A673 (cell line): ENCODE results near the gene RAD51AP1. TPM values are rescaled to one million over a fixed set of nuclear protein-coding genes. Genes with fewer than 3 reads are reported as not detected.

ENCODE experiments used
- BruUV-seq: library from RNA; stranded (reverse); fragments of 400-500 nt; replicated peaks from 2 replicates; lab custom pipeline; 2021; lab: Mats Ljungman, UMichigan
- CTCF ChIA-PET: fragments of 300-600 bp; sonication (Branson Sonifier 250); formaldehyde crosslinking; loops from one replicate; lab custom pipeline; 2022; ENCODE audit warnings: antibody characterized with exemption; lab: Charles Lee
- POLR2A ChIA-PET: fragments of 300-600 bp; sonication (Branson Sonifier 250); formaldehyde crosslinking; loops from one replicate; lab custom pipeline; 2022; ENCODE audit warnings: antibody characterized with exemption; ENCODE audit not compliant: low non-redundant PET; lab: Charles Lee
- DNase-seq: peaks from one replicate; pipeline ENCODE4 v3.0.0-alpha.2; 2015; ENCODE audit warnings: low spot score
- H3K27ac ChIP-seq: fragments of 200-600 bp; sonication (generic); 2 replicates; pipeline ENCODE4 v1.5.1; 2016; ENCODE audit warnings: mixed run types, low read depth, mild to moderate bottlenecking, mixed read lengths, antibody characterized with exemption, low read length; ENCODE audit not compliant: poor library complexity, severe bottlenecking
- H3K27me3 ChIP-seq: fragments of 200-600 bp; sonication (generic); replicated peaks from 2 replicates; pipeline ENCODE4 v1.6.1; 2017; ENCODE audit warnings: mixed run types, low read depth, mild to moderate bottlenecking, mixed read lengths, antibody characterized with exemption, low read length; ENCODE audit not compliant: insufficient read depth, poor library complexity
- H3K36me3 ChIP-seq: fragments of 200-600 bp; sonication (generic); 2 replicates; pipeline ENCODE4 v1.6.1; 2016; ENCODE audit warnings: mixed run types, mild to moderate bottlenecking, mixed read lengths, antibody characterized with exemption, low read length; ENCODE audit not compliant: insufficient read depth, poor library complexity, severe bottlenecking
- H3K4me1 ChIP-seq: fragments of 200-600 bp; sonication (generic); 2 replicates; pipeline ENCODE4 v1.6.1; 2017; ENCODE audit warnings: mixed run types, mild to moderate bottlenecking, mixed read lengths, antibody characterized with exemption, low read length; ENCODE audit not compliant: insufficient read depth, poor library complexity, severe bottlenecking
- H3K4me3 ChIP-seq: fragments of 200-600 bp; sonication (generic); 2 replicates; pipeline ENCODE4 v1.5.1; 2016; ENCODE audit warnings: low read depth, mixed run types, mild to moderate bottlenecking, mixed read lengths, low read length; ENCODE audit not compliant: poor library complexity, severe bottlenecking
- H3K9me3 ChIP-seq: fragments of 200-600 bp; sonication (generic); 2 replicates; pipeline ENCODE4 v1.6.1; 2016; ENCODE audit warnings: mixed run types, low read depth, mild to moderate bottlenecking, mixed read lengths, antibody characterized with exemption, low read length; ENCODE audit not compliant: poor library complexity, severe bottlenecking
- EZH2 ChIP-seq: fragments of 200-600 bp; sonication (generic); IDR thresholded peaks from 2 replicates; pipeline ENCODE4 v1.6.1; 2017; ENCODE audit warnings: borderline replicate concordance, low read depth, mild to moderate bottlenecking, mixed read lengths, antibody characterized with exemption, low read length; ENCODE audit not compliant: poor library complexity, severe bottlenecking
- intact Hi-C: fragments of 100-400 bp; cut with micrococcal nuclease; formaldehyde crosslinking; loops from one replicate; pipeline ENCODE4 v1.10.0; 2022; ENCODE audit not compliant: unreplicated experiment
- total RNA-seq: library from RNA; stranded (reverse); gene quantifications from 2 replicates; pipeline ENCODE4 v1.2.3, GENCODE V29; 2021
- TF ChIP-seq, protein P1 (sequence below): fragments of 300-800, 200-600 bp; sonication (generic); conservative IDR thresholded peaks from 2 replicates; pipeline ENCODE4 v1.5.1; 2017; ENCODE audit warnings: low read depth, mild to moderate bottlenecking, antibody characterized with exemption, low read length, moderate library complexity, mixed read lengths

Gene RAD51AP1
- total RNA-seq, 1 experiment from 2014 or later, result 58.9 TPM

DNA sequence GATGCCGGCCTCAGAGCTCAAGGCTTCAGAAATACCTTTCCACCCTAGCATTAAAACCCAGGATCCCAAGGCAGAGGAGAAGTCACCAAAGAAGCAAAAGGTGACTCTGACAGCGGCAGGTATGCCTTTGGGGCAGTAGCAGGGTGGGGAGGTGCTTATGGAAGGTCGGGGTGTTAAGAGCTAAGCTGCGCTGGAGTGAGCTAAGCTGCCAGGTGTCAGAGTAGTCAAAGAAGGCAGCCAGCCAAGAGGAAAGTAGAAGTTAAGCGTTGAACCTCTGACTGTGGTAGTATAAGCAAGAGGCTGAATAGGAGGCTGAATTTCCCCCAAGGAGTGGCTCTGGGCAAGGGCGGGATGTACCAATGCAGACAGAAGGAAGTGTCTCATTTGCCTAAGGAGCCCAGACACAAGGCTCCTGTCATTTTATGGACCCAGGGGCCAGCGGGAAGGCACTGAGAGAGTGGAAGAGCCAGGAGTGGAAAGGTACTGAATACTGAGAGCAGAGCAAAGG, 52.5 kb downstream of the RAD51AP1 start:
- no peak overlapping the region for H3K27ac ChIP-seq
- BruUV-seq, result no TSS peak
- H3K4me1 ChIP-seq, result no peaks in the 10 kb centered on the region
- POLR2A ChIA-PET, result no interaction called here
- TF ChIP-seq, protein P1, sequence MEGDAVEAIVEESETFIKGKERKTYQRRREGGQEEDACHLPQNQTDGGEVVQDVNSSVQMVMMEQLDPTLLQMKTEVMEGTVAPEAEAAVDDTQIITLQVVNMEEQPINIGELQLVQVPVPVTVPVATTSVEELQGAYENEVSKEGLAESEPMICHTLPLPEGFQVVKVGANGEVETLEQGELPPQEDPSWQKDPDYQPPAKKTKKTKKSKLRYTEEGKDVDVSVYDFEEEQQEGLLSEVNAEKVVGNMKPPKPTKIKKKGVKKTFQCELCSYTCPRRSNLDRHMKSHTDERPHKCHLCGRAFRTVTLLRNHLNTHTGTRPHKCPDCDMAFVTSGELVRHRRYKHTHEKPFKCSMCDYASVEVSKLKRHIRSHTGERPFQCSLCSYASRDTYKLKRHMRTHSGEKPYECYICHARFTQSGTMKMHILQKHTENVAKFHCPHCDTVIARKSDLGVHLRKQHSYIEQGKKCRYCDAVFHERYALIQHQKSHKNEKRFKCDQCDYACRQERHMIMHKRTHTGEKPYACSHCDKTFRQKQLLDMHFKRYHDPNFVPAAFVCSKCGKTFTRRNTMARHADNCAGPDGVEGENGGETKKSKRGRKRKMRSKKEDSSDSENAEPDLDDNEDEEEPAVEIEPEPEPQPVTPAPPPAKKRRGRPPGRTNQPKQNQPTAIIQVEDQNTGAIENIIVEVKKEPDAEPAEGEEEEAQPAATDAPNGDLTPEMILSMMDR, result no peak
- no peak for TF ChIP-seq EZH2
- intact Hi-C loops, result no loop called here
- H3K4me3 ChIP-seq, result no peak overlapping the region
- no peaks in the 10 kb centered on the region for H3K36me3 ChIP-seq
- no peaks in the 10 kb centered on the region for H3K9me3 ChIP-seq
- H3K27me3 ChIP-seq, result peaks cover 47% of the 10 kb centered on the region
- CTCF ChIA-PET, result no interaction called here
- no peak for DNase-seq

DNA sequence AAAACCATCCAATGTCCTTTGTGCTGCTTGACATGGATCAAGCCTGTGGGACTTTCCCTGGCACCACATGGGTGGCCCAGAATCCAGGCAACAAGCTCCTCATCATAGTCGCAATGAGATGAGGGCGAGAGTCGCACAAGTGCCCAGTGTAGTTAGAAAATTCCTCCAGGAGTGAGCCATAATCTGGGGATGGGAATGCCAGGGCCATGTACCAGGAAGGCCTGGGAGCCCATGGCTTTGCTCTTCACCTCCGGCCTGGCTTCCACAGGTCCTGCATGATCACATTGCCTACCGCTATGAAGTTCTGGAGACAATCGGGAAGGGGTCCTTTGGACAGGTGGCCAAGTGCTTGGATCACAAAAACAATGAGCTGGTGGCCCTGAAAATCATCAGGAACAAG, 57.2 kb downstream of the RAD51AP1 start:
- Histone ChIP-seq H3K36me3 (no peaks in the 10 kb centered on the region), H3K9me3 (no peaks in the 10 kb centered on the region), H3K27ac (no peak overlapping the region), H3K4me1 (no peaks in the 10 kb centered on the region), H3K27me3 (peaks cover 48% of the 10 kb centered on the region), H3K4me3 (no peak overlapping the region)
- no TSS peak for BruUV-seq
- ChIA-PET POLR2A (no interaction called here), CTCF (no interaction called here)
- no peak for TF ChIP-seq EZH2
- TF ChIP-seq, protein P1, result no peak
- intact Hi-C loops, result no loop called here
- no peak for DNase-seq

DNA sequence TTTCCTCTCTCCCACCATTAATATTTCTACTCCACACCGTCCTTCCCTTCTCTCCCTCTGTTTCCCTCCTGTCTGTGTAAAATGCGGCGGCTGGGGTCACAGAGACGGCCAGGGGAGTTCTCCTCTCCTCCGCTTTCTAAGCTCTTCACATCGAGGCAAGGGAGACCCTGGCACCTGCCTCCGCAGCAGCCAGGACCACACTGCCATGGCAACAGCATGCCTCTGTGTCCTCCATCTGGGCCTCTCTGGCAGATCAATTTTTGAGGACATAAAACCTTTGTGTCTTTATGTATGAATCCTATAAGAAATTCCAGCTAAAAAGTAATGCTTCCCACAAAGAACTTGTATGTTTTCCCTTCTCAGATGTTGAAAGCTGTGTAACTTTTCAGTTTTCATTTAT, 64.7 kb downstream of the RAD51AP1 start:
- Histone ChIP-seq H3K27ac (no peak overlapping the region), H3K9me3 (no peaks in the 10 kb centered on the region), H3K36me3 (no peaks in the 10 kb centered on the region), H3K27me3 (peaks cover 29% of the 10 kb centered on the region), H3K4me1 (peaks cover 5% of the 10 kb centered on the region), H3K4me3 (no peak overlapping the region)
- POLR2A ChIA-PET, result no interaction called here
- CTCF ChIA-PET, result no interaction called here
- no peak for DNase-seq
- TF ChIP-seq, protein P1, result no peak
- TF ChIP-seq EZH2, result no peak
- intact Hi-C loops, result no loop called here
- BruUV-seq, result no TSS peak
